Endodermal cell (in vitro differentiated cells): Measurements from ENCODE around the gene CLCN7. TPM values are rescaled to one million over a fixed set of nuclear protein-coding genes. Genes with fewer than 3 reads are reported as not detected.

Source experiments
- DNase-seq: peaks from one replicate; pipeline ENCODE4 v3.0.0-alpha.2; 2017
- H3K27ac ChIP-seq: 2 replicates; pipeline ENCODE4 v1.5.1; 2013; ENCODE audit warnings: mild to moderate bottlenecking, low read depth, low read length, moderate library complexity
- H3K27me3 ChIP-seq: 2 replicates; pipeline ENCODE4 v1.6.1; 2013; ENCODE audit warnings: mild to moderate bottlenecking, low read length, moderate library complexity; ENCODE audit not compliant: insufficient read depth, control insufficient read depth, poor library complexity, severe bottlenecking
- H3K36me3 ChIP-seq: 2 replicates; pipeline ENCODE4 v1.7.0; 2013; ENCODE audit warnings: mild to moderate bottlenecking, low read length, moderate library complexity; ENCODE audit not compliant: control insufficient read depth, insufficient read depth
- H3K4me1 ChIP-seq: one replicate; pipeline ENCODE4 v1.7.0; 2013; ENCODE audit warnings: low read length; ENCODE audit not compliant: control insufficient read depth, insufficient read depth
- H3K4me3 ChIP-seq: 2 replicates; pipeline ENCODE4 v1.5.1; 2013; ENCODE audit warnings: mild to moderate bottlenecking, low read length, moderate library complexity
- H3K9ac ChIP-seq: 2 replicates; pipeline ENCODE4 v1.6.1; 2013; ENCODE audit warnings: mild to moderate bottlenecking, low read length, moderate library complexity; ENCODE audit not compliant: poor library complexity, severe bottlenecking; ENCODE audit errors: extremely low read depth
- H3K9me3 ChIP-seq: 2 replicates; pipeline ENCODE4 v1.6.1; 2013; ENCODE audit warnings: mild to moderate bottlenecking, low read length, moderate library complexity; ENCODE audit not compliant: control insufficient read depth
- H3K27ac Mint-ChIP-seq: 2 replicates; pipeline ENCODE4 v1.8.0; 2020; ENCODE audit warnings: mixed read lengths
- H3K27me3 Mint-ChIP-seq: 2 replicates; pipeline ENCODE4 v1.8.0; 2021; ENCODE audit warnings: mild to moderate bottlenecking, mixed read lengths; ENCODE audit not compliant: insufficient read depth
- H3K36me3 Mint-ChIP-seq: 2 replicates; pipeline ENCODE4 v1.8.0; 2020; ENCODE audit warnings: low read depth, mixed read lengths
- H3K4me1 Mint-ChIP-seq: 2 replicates; pipeline ENCODE4 v1.8.0; 2020; ENCODE audit warnings: mixed read lengths
- H3K4me3 Mint-ChIP-seq: 2 replicates; pipeline ENCODE4 v1.8.0; 2020; ENCODE audit warnings: mild to moderate bottlenecking, moderate library complexity, mixed read lengths
- H3K9me3 Mint-ChIP-seq: 2 replicates; pipeline ENCODE4 v1.8.0; 2020; ENCODE audit warnings: mild to moderate bottlenecking, mixed read lengths
- CTCF ChIP-seq: fragments of 200-600 bp; sonication (generic); conservative IDR thresholded peaks from 2 replicates; pipeline ENCODE4 v1.5.0; 2021; ENCODE audit warnings: antibody characterized with exemption, mild to moderate bottlenecking
- WGBS, 2 experiments: methylation state at CpG; one replicate each; pipeline versions ENCODE4 v1.1.5 to v1.1.7; 2013; ENCODE audit warnings: missing lambda C conversion rate in 2 of 2, mixed read lengths in 1 of 2; ENCODE audit not compliant: insufficient coverage in 1 of 2, insufficient read length in 1 of 2; 5-methylcytosine and 5-hydroxymethylcytosine counted together
- total RNA-seq, 2 donors: library from RNA; stranded (reverse); fragmentation: NEBNext Ultra II Directional in 1 of 2; extraction: Animal tissue kit (Norgen Biotek cat#: 25700) in 1 of 2; gene quantifications; 2 replicates in 1 of 2; 3 replicates in 1 of 2; pipeline ENCODE4 v1.2.1, GENCODE V29; 2021

Gene CLCN7
- total RNA-seq, 2 donors from 2014 or later, result 94.4 to 96.7 TPM

GRCh38 chr16:1465567-1465915 lies 9.3 kb downstream of the CLCN7 start:
- H3K36me3 Mint-ChIP-seq, result peaks cover 22% of the 10 kb centered on the region
- 93 to 97% methylated on average over 6 to 13 of the region's 13 CpGs for WGBS, 2 experiments

GRCh38 chr16:1464894-1465566 lies 9.8 kb downstream of the CLCN7 start:
- Mint-ChIP-seq H3K36me3 (peaks cover 22% of the 10 kb centered on the region), H3K4me3 (no peak overlapping the region), H3K27me3 (no peaks in the 10 kb centered on the region), H3K27ac (no peak overlapping the region), H3K4me1 (no peaks in the 10 kb centered on the region), H3K9me3 (no peaks in the 10 kb centered on the region)
- no peak for DNase-seq
- H3K4me1 ChIP-seq, result no peaks in the 10 kb centered on the region
- no peak overlapping the region for H3K9ac ChIP-seq
- no peak for TF ChIP-seq CTCF
- 91 to 94% methylated on average over 17 to 33 of the region's 33 CpGs for WGBS, 2 experiments
- no peak overlapping the region for H3K4me3 ChIP-seq
- no peaks in the 10 kb centered on the region for H3K27me3 ChIP-seq
- no peaks in the 10 kb centered on the region for H3K9me3 ChIP-seq
- H3K27ac ChIP-seq, result no peak overlapping the region
- peaks cover 14% of the 10 kb centered on the region for H3K36me3 ChIP-seq

More at GRCh38 chr16:1465567-1465915, 9.3 kb downstream of the CLCN7 start:
- H3K4me3 Mint-ChIP-seq, result no peak overlapping the region
- no peaks in the 10 kb centered on the region for H3K27me3 ChIP-seq
- H3K36me3 ChIP-seq, result peaks cover 9% of the 10 kb centered on the region
- H3K9me3 ChIP-seq, result no peaks in the 10 kb centered on the region
- H3K4me1 Mint-ChIP-seq, result no peaks in the 10 kb centered on the region
- H3K9ac ChIP-seq, result no peak overlapping the region
- no peak overlapping the region for H3K27ac Mint-ChIP-seq
- H3K9me3 Mint-ChIP-seq, result no peaks in the 10 kb centered on the region
- no peak overlapping the region for H3K27ac ChIP-seq
- DNase-seq, result no peak
- no peaks in the 10 kb centered on the region for H3K27me3 Mint-ChIP-seq
- no peak overlapping the region for H3K4me3 ChIP-seq
- TF ChIP-seq CTCF, result no peak
- H3K4me1 ChIP-seq, result no peaks in the 10 kb centered on the region

GRCh38 chr16:1464196-1464893 lies 10.5 kb downstream of the CLCN7 start:
- H3K27me3 ChIP-seq, result no peaks in the 10 kb centered on the region
- Mint-ChIP-seq H3K9me3 (no peaks in the 10 kb centered on the region), H3K36me3 (peaks cover 22% of the 10 kb centered on the region), H3K27me3 (no peaks in the 10 kb centered on the region), H3K27ac (no peak overlapping the region), H3K4me1 (no peaks in the 10 kb centered on the region), H3K4me3 (no peak overlapping the region)
- no peak overlapping the region for H3K9ac ChIP-seq
- H3K36me3 ChIP-seq, result peaks cover 14% of the 10 kb centered on the region
- 93 to 96% methylated on average over 30 to 41 of the region's 41 CpGs for WGBS, 2 experiments
- no peak for DNase-seq
- TF ChIP-seq CTCF, result no peak
- H3K4me1 ChIP-seq, result no peaks in the 10 kb centered on the region
- no peak overlapping the region for H3K4me3 ChIP-seq
- no peak overlapping the region for H3K27ac ChIP-seq
- H3K9me3 ChIP-seq, result no peaks in the 10 kb centered on the region
